Mesenchymal stem cell (in vitro differentiated cells and primary cell): Measurements from ENCODE around the gene PARK7.

Experiments used
- DNase-seq: peaks from one replicate; pipeline ENCODE4 v3.0.0-alpha.2; 2013
- H2AFZ ChIP-seq: one replicate; pipeline ENCODE4 v1.6.1; 2013; ENCODE audit warnings: low read depth, mild to moderate bottlenecking, control low read depth, inconsistent platforms, low read length, moderate library complexity
- H2AK5ac ChIP-seq: 2 replicates; pipeline ENCODE4 v1.6.1; 2013; ENCODE audit warnings: low read length, moderate library complexity, mild to moderate bottlenecking, inconsistent platforms; ENCODE audit not compliant: severe bottlenecking
- H2BK120ac ChIP-seq: one replicate; pipeline ENCODE4 v1.6.1; 2013; ENCODE audit warnings: low read depth, mild to moderate bottlenecking, inconsistent platforms, low read length, moderate library complexity
- H2BK12ac ChIP-seq, 2 experiments: one replicate each; pipeline ENCODE4 v1.6.1; 2013; ENCODE audit warnings: inconsistent platforms in 2 of 2, low read length in 2 of 2, mild to moderate bottlenecking in 2 of 2, moderate library complexity in 2 of 2, control low read depth in 1 of 2
- H2BK15ac ChIP-seq: one replicate; pipeline ENCODE4 v1.6.1; 2013; ENCODE audit warnings: mild to moderate bottlenecking, low read depth, inconsistent platforms; ENCODE audit not compliant: poor library complexity, severe bottlenecking
- H2BK5ac ChIP-seq: 2 replicates; pipeline ENCODE4 v1.6.1; 2013; ENCODE audit warnings: low read depth, mild to moderate bottlenecking, low read length, control low read depth, inconsistent platforms; ENCODE audit not compliant: poor library complexity, severe bottlenecking
- H3K14ac ChIP-seq, 2 experiments: one replicate each; pipeline ENCODE4 v1.6.1; 2013; ENCODE audit warnings: inconsistent platforms in 2 of 2, low read length in 2 of 2, control low read depth in 1 of 2, mild to moderate bottlenecking in 1 of 2, moderate library complexity in 1 of 2
- H3K18ac ChIP-seq, 2 experiments: one replicate each; pipeline ENCODE4 v1.6.1; 2013; ENCODE audit warnings: inconsistent platforms in 2 of 2, low read length in 2 of 2, control low read depth in 1 of 2, low read depth in 1 of 2, mild to moderate bottlenecking in 1 of 2
- H3K23ac ChIP-seq, 2 experiments: one replicate each; pipeline ENCODE4 v1.6.1; 2013; ENCODE audit warnings: inconsistent platforms in 2 of 2, low read length in 2 of 2, mild to moderate bottlenecking in 2 of 2, moderate library complexity in 2 of 2, control low read depth in 1 of 2
- H3K27ac ChIP-seq: 2 replicates; pipeline ENCODE4 v1.5.1; 2013; ENCODE audit warnings: mild to moderate bottlenecking, moderate library complexity, low read length, control low read depth, inconsistent platforms; ENCODE audit not compliant: poor library complexity, severe bottlenecking
- H3K27me3 ChIP-seq, 2 experiments: 2 replicates each; pipeline versions ENCODE4 v1.6.1 to v1.7.0; 2013; ENCODE audit warnings: low read length in 2 of 2, mild to moderate bottlenecking in 2 of 2, moderate library complexity in 2 of 2, control low read depth in 1 of 2, inconsistent platforms in 1 of 2; ENCODE audit not compliant: control insufficient read depth in 1 of 2, insufficient read depth in 1 of 2
- H3K36me3 ChIP-seq, 2 experiments: 2 replicates each; pipeline versions ENCODE4 v1.6.1 to v1.7.0; 2013; ENCODE audit warnings: low read length in 2 of 2, control low read depth in 1 of 2, inconsistent platforms in 1 of 2, low read depth in 1 of 2, mild to moderate bottlenecking in 1 of 2; ENCODE audit not compliant: insufficient read depth in 2 of 2, control insufficient read depth in 1 of 2
- H3K4ac ChIP-seq, 2 experiments: one replicate each; pipeline ENCODE4 v1.6.1; 2013; ENCODE audit warnings: inconsistent platforms in 2 of 2, low read length in 2 of 2, mild to moderate bottlenecking in 2 of 2, moderate library complexity in 2 of 2, control low read depth in 1 of 2, low read depth in 1 of 2
- H3K4me1 ChIP-seq: 2 replicates; pipeline ENCODE4 v1.6.1; 2013; ENCODE audit warnings: low read depth, low read length, control low read depth; ENCODE audit not compliant: control insufficient read depth, insufficient read depth
- H3K4me2 ChIP-seq: 2 replicates; pipeline ENCODE4 v1.6.1; 2013; ENCODE audit warnings: low read length, mild to moderate bottlenecking, inconsistent platforms; ENCODE audit not compliant: poor library complexity, severe bottlenecking
- H3K4me3 ChIP-seq, 2 experiments: 2 replicates each; pipeline versions ENCODE4 v1.5.1 to v1.7.0; 2013; ENCODE audit warnings: low read length in 2 of 2, mild to moderate bottlenecking in 2 of 2, control low read depth in 1 of 2, low read depth in 1 of 2; ENCODE audit not compliant: insufficient read depth in 1 of 2
- H3K79me1 ChIP-seq: replicated peaks from 2 replicates; pipeline ENCODE4 v1.6.1; 2013; ENCODE audit warnings: mild to moderate bottlenecking, control low read depth, low read length, inconsistent platforms; ENCODE audit not compliant: poor library complexity, severe bottlenecking
- H3K9ac ChIP-seq: 2 replicates; pipeline ENCODE4 v1.7.0; 2013; ENCODE audit warnings: mild to moderate bottlenecking, low read length, moderate library complexity
- H3K9me3 ChIP-seq: 2 replicates; pipeline ENCODE4 v1.7.0; 2013; ENCODE audit warnings: mild to moderate bottlenecking, low read length; ENCODE audit not compliant: control insufficient read depth
- H4K8ac ChIP-seq: one replicate; pipeline ENCODE4 v1.6.1; 2013; ENCODE audit warnings: inconsistent platforms, mild to moderate bottlenecking, low read length, moderate library complexity
- H4K91ac ChIP-seq: one replicate; pipeline ENCODE4 v1.6.1; 2013; ENCODE audit warnings: mild to moderate bottlenecking, low read length, inconsistent platforms
- WGBS: methylation state at CpG from one replicate; pipeline ENCODE4 v1.1.7; 2013; ENCODE audit warnings: mixed read lengths; 5-methylcytosine and 5-hydroxymethylcytosine counted together

Gene PARK7

GRCh38 chr1:8016895-8017241, 55.4 kb downstream of the PARK7 start:
- Histone ChIP-seq H4K91ac (no peak overlapping the region), H3K4me3 (peak overlapping the region in 1 of 2 experiments; percentile 43), H3K4ac (no peak overlapping the region), H3K9me3 (no peaks in the 10 kb centered on the region), H3K27ac (no peak overlapping the region), H3K27me3 (no peaks in the 10 kb centered on the region), H2BK12ac (no peak overlapping the region), H4K8ac (no peak overlapping the region), H3K18ac (no peak overlapping the region), H3K4me1 (peaks cover 8% of the 10 kb centered on the region), H3K14ac (no peak overlapping the region), H2AFZ (no peak overlapping the region), H3K23ac (no peak overlapping the region), H3K79me1 (peaks cover 14% of the 10 kb centered on the region), H3K4me2 (no peak overlapping the region), H2BK120ac (no peak overlapping the region), H2BK5ac (no peak overlapping the region), H3K9ac (peak overlapping the region; percentile 79), H2BK15ac (no peak overlapping the region), H3K36me3 (peaks cover 16 to 29% of the 10 kb centered on the region in 2 experiments), H2AK5ac (no peak overlapping the region)
- DNase-seq: no peak

DNA sequence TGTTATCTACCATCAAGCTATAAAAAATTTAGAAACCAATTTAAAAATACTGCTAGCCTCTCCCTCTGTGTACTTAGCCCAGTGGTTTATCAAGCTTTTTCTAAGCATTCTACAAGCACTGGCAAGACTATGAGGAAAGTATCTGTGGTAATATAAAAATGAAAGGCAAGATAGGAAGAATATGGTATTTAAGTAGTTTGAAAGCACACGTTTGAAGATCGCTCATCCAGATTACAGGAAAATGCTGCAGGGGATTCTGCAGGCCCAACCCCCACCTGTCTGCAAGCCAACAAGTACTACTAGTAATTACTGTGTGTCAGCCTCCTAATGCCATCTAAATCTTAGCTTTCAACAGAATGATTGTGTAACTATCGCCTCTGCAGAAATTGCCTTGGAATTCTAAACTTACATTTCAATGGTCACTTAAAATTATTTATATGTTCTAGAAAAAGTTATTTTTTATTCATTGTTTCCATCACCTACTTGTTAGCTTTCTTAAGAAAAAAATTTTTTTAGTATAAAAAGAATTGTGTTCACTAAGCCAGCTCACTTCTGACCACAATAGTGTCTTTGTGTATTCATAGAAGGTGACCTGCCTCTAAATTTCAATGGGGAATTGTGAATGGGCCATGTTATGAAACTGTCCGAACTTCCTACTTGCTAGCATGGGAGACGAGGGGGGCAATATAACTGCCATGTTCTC, 56.1 kb downstream of the PARK7 start:
- no peak overlapping the region for H3K4me2 ChIP-seq
- peak; percentile 65 for DNase-seq
- H3K27me3 ChIP-seq: no peaks in the 10 kb centered on the region
- no peak overlapping the region for H4K91ac ChIP-seq
- H2AK5ac ChIP-seq: no peak overlapping the region
- no peak overlapping the region for H2BK120ac ChIP-seq
- peak overlapping the region in 1 of 2 experiments; percentile 18 for H3K4me3 ChIP-seq
- H4K8ac ChIP-seq: no peak overlapping the region
- peak overlapping the region; percentile 79 for H3K9ac ChIP-seq
- H2BK15ac ChIP-seq: no peak overlapping the region
- H3K27ac ChIP-seq: peak overlapping the region; percentile 4
- H3K18ac ChIP-seq: no peak overlapping the region
- H3K4ac ChIP-seq: no peak overlapping the region
- no peak overlapping the region for H2AFZ ChIP-seq
- peaks cover 8% of the 10 kb centered on the region for H3K4me1 ChIP-seq
- H2BK5ac ChIP-seq: no peak overlapping the region
- H3K9me3 ChIP-seq: no peaks in the 10 kb centered on the region
- H3K36me3 ChIP-seq: peaks cover 16 to 21% of the 10 kb centered on the region in 2 experiments
- WGBS: 7% methylated on average over 3 of the region's 5 CpGs
- peaks cover 12% of the 10 kb centered on the region for H3K79me1 ChIP-seq
- H2BK12ac ChIP-seq: no peak overlapping the region
- no peak overlapping the region for H3K23ac ChIP-seq
- no peak overlapping the region for H3K14ac ChIP-seq

GRCh38 chr1:8018492-8019228, 57.1 kb downstream of the PARK7 start:
- no peaks in the 10 kb centered on the region for H3K9me3 ChIP-seq

DNA sequence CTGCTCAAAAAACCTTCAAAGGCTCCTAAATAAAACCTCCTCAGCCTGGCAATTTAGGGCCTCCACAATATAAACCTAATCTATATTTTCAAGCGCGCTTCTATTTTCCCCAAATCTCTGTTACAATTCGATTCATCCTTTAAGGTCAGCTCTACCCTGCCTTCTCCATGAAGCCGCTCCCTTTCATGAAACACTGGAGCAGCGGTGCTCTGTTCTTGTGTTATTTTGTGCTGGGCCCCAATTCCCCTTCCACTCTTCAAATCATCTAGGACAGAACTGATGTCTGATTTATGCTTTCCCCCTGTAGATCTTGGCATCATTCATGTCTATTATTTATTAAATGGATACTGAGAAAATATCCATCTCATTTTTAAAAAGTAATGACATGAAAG, 57.7 kb downstream of the PARK7 start:
- Histone ChIP-seq H3K4me2 (no peak overlapping the region), H3K18ac (no peak overlapping the region), H3K36me3 (peaks cover 3 to 5% of the 10 kb centered on the region in 2 experiments), H3K27ac (peak overlapping the region; percentile 85), H2BK5ac (no peak overlapping the region), H3K14ac (no peak overlapping the region), H3K23ac (no peak overlapping the region), H3K9ac (peak overlapping the region; percentile 59), H3K4me3 (no peak overlapping the region), H2BK12ac (no peak overlapping the region), H2BK15ac (no peak overlapping the region), H2AK5ac (no peak overlapping the region), H4K8ac (no peak overlapping the region), H3K4me1 (peaks cover 11% of the 10 kb centered on the region), H2AFZ (no peak overlapping the region), H4K91ac (no peak overlapping the region), H3K4ac (no peak overlapping the region), H3K79me1 (peaks cover 3% of the 10 kb centered on the region), H3K9me3 (no peaks in the 10 kb centered on the region), H3K27me3 (no peaks in the 10 kb centered on the region), H2BK120ac (no peak overlapping the region)
- WGBS: 94% methylated on average over 5 of the region's 5 CpGs
- peak; percentile 19 for DNase-seq

More at GRCh38 chr1:8018492-8019228, 57.1 kb downstream of the PARK7 start:
- H2AK5ac ChIP-seq: peak overlapping the region; percentile 41
- peaks cover 8% of the 10 kb centered on the region for H3K79me1 ChIP-seq
- H3K27me3 ChIP-seq: no peaks in the 10 kb centered on the region
- no peak overlapping the region for H2BK5ac ChIP-seq
- H4K91ac ChIP-seq: no peak overlapping the region
- H2AFZ ChIP-seq: no peak overlapping the region
- WGBS: 65% methylated on average over 3 of the region's 3 CpGs
- H4K8ac ChIP-seq: no peak overlapping the region
- no peak overlapping the region for H2BK120ac ChIP-seq
- peaks cover 9 to 11% of the 10 kb centered on the region in 2 experiments for H3K36me3 ChIP-seq
- H3K9ac ChIP-seq: peak overlapping the region; percentile 59
- H3K4me1 ChIP-seq: peaks cover 11% of the 10 kb centered on the region
- peak overlapping the region; percentile 85 for H3K27ac ChIP-seq
- H2BK12ac ChIP-seq: no peak overlapping the region
- DNase-seq: peak; percentile 28
- no peak overlapping the region for H3K18ac ChIP-seq
- no peak overlapping the region for H3K4me3 ChIP-seq
- H3K23ac ChIP-seq: no peak overlapping the region
- H3K4me2 ChIP-seq: no peak overlapping the region
- no peak overlapping the region for H3K4ac ChIP-seq
- H3K14ac ChIP-seq: no peak overlapping the region
- H2BK15ac ChIP-seq: no peak overlapping the region
